Peyer's patch (tissue), 4 donors: ENCODE data around the gene ZXDC. TPM values are rescaled to one million over a fixed set of nuclear protein-coding genes. Genes with fewer than 3 reads are reported as not detected.

Source experiments
- DNase-seq, 3 donors: peaks; one replicate each; pipeline ENCODE4 v3.0.0-alpha.2; 2017 to 2019
- H3K27ac ChIP-seq, 4 donors: fragments of 200-600 bp; sonication (generic); one replicate each; pipeline ENCODE4 v1.5.1; 2016 to 2019
- H3K27me3 ChIP-seq, 2 donors: fragments of 200-600 bp; sonication (generic); one replicate each; pipeline ENCODE4 v1.5.1; 2019
- H3K36me3 ChIP-seq, 3 donors: fragments of 200-600 bp; sonication (generic); one replicate each; pipeline ENCODE4 v1.5.1; 2016 to 2019
- H3K4me1 ChIP-seq, 4 donors: fragments of 200-600 bp; sonication (generic); one replicate each; pipeline ENCODE4 v1.5.1; 2016 to 2019
- H3K4me3 ChIP-seq, 4 donors: fragments of 200-600 bp; sonication (generic); 1 replicate in 3 of 4; 2 replicates in 1 of 4; pipeline ENCODE4 v1.5.1; 2016 to 2019; ENCODE audit warnings: mild to moderate bottlenecking in 1 of 4
- H3K9me3 ChIP-seq, 4 donors: fragments of 200-600 bp; sonication (generic); one replicate each; pipeline ENCODE4 v1.5.1; 2016 to 2019; ENCODE audit warnings: mild to moderate bottlenecking in 1 of 4
- CTCF ChIP-seq, 6 experiments: fragments of 450-650 bp in 4 of 6; fragments of 200-600 bp in 2 of 6; sonication (generic) in 1 of 6; IDR thresholded peaks; one replicate each; pipeline ENCODE4 v1.5.1; 2017 to 2019; ENCODE audit warnings: antibody characterized with exemption in 6 of 6, mild to moderate bottlenecking in 3 of 6, moderate library complexity in 1 of 6
- POLR2A ChIP-seq, 2 donors: fragments of 450-650 bp; IDR thresholded peaks; one replicate each; pipeline ENCODE4 v1.5.1; 2017; ENCODE audit warnings: antibody characterized with exemption in 2 of 2, mild to moderate bottlenecking in 2 of 2, moderate library complexity in 2 of 2
- total RNA-seq, 4 donors: library from RNA; depleted of rRNA; stranded (reverse); fragments of >200 nt; gene quantifications; one replicate each; pipeline ENCODE4 v1.1.0, GENCODE V29; 2016

Gene ZXDC
- total RNA-seq, 4 donors from 2014 or later, result 44.1 to 99.8 (median 67.5) TPM

GRCh38 chr3:126398423-126399350 is 77.0 kb downstream of the ZXDC start:
- no peak overlapping the region for H3K27ac ChIP-seq
- H3K4me1 ChIP-seq, result no peaks in the 10 kb centered on the region
- DNase-seq, result no peak
- no peaks in the 10 kb centered on the region for H3K36me3 ChIP-seq
- H3K27me3 ChIP-seq, result no peaks in the 10 kb centered on the region
- H3K4me3 ChIP-seq, result no peak overlapping the region
- H3K9me3 ChIP-seq, result no peaks in the 10 kb centered on the region
- TF ChIP-seq CTCF (IDR thresholded peaks at IDR 0.05) (no peak), POLR2A (IDR thresholded peaks at IDR 0.05) (no peak)

GRCh38 chr3:126397610-126398422 is 77.9 kb downstream of the ZXDC start:
- DNase-seq, result peak in 2 of 3 donors; percentile 34 to 38
- no peaks in the 10 kb centered on the region for H3K27me3 ChIP-seq
- no peak overlapping the region for H3K27ac ChIP-seq

GRCh38 chr3:126396536-126396935 is 79.2 kb downstream of the ZXDC start:
- Histone ChIP-seq H3K9me3 (no peaks in the 10 kb centered on the region), H3K4me1 (no peaks in the 10 kb centered on the region), H3K27ac (no peak overlapping the region), H3K4me3 (no peak overlapping the region), H3K27me3 (no peaks in the 10 kb centered on the region), H3K36me3 (no peaks in the 10 kb centered on the region)
- TF ChIP-seq POLR2A (IDR thresholded peaks at IDR 0.05) (no peak), CTCF (IDR thresholded peaks at IDR 0.05) (no peak)
- peak in 1 of 3 donors; percentile 39 for DNase-seq

More at GRCh38 chr3:126397610-126398422, 77.9 kb downstream of the ZXDC start:
- Histone ChIP-seq H3K4me3 (no peak overlapping the region), H3K9me3 (no peaks in the 10 kb centered on the region), H3K36me3 (no peaks in the 10 kb centered on the region), H3K4me1 (no peaks in the 10 kb centered on the region)
- TF ChIP-seq POLR2A (IDR thresholded peaks at IDR 0.05) (no peak), CTCF (IDR thresholded peaks at IDR 0.05) (no peak)

- DNase-seq, result no peak
- TF ChIP-seq POLR2A (IDR thresholded peaks at IDR 0.05), result no peak
- no peak for TF ChIP-seq CTCF (IDR thresholded peaks at IDR 0.05)
- Histone ChIP-seq H3K4me1 (no peaks in the 10 kb centered on the region), H3K4me3 (no peak overlapping the region), H3K9me3 (no peaks in the 10 kb centered on the region), H3K27me3 (no peaks in the 10 kb centered on the region), H3K36me3 (no peaks in the 10 kb centered on the region), H3K27ac (no peak overlapping the region)
Observed at GRCh38 chr3:126395846-126396513, 79.7 kb downstream of the ZXDC start.

- H3K27me3 ChIP-seq, result no peaks in the 10 kb centered on the region
- no peak for DNase-seq
- TF ChIP-seq POLR2A (IDR thresholded peaks at IDR 0.05) (no peak), CTCF (IDR thresholded peaks at IDR 0.05) (no peak)
- no peaks in the 10 kb centered on the region for H3K36me3 ChIP-seq
- peak overlapping the region in 1 of 4 donors; percentile 35 for H3K4me3 ChIP-seq
- no peaks in the 10 kb centered on the region for H3K9me3 ChIP-seq
- H3K4me1 ChIP-seq, result no peaks in the 10 kb centered on the region
- no peak overlapping the region for H3K27ac ChIP-seq
Observed at GRCh38 chr3:126394977-126395321, 80.7 kb downstream of the ZXDC start.
